K562 (cell line): ENCODE results near the gene CBX8. TPM values are rescaled to one million over a fixed set of nuclear protein-coding genes. Genes with fewer than 3 reads are reported as not detected.
A peak's percentile ranks its signal among the peaks of the same experiment; 100 is the strongest.

Experiments
- BMI1 ChIP-seq: fragments of 150-350 bp; IDR thresholded peaks from 2 replicates; pipeline ENCODE4 v1.6.1; 2014; ENCODE audit warnings: low read length
- CAMTA2 ChIP-seq: fragments of 250-450 bp; sonication (Bioruptor Pico); conservative IDR thresholded peaks from 2 replicates; pipeline ENCODE4 v1.5.1; 2022
- CHD1 ChIP-seq: fragments of 200-600 bp; sonication (generic); IDR thresholded peaks from one replicate; pipeline ENCODE4 v1.6.1; 2012; ENCODE audit warnings: mild to moderate bottlenecking, moderate library complexity, low read length, inconsistent platforms
- MGA ChIP-seq: fragments of 450-650 bp; IDR thresholded peaks from 2 replicates; pipeline ENCODE4 v1.6.1; 2016; ENCODE audit warnings: mild to moderate bottlenecking, moderate library complexity
- NEUROD1 ChIP-seq: fragments of 150-350 bp; IDR thresholded peaks from 2 replicates; pipeline ENCODE4 v1.6.1; 2014; ENCODE audit warnings: borderline replicate concordance, low read length, low read depth; ENCODE audit not compliant: partially characterized antibody
- TGIF2 ChIP-seq: sonication (generic); formaldehyde crosslinking; IDR thresholded peaks from 2 replicates; pipeline ENCODE4 v1.8.1; 2022; ENCODE audit warnings: mild to moderate bottlenecking, missing genetic modification reagents, moderate library complexity
- XRCC3 ChIP-seq: fragments of 450-650 bp; IDR thresholded peaks from 2 replicates; pipeline ENCODE4 v1.6.1; 2017; ENCODE audit warnings: mild to moderate bottlenecking, moderate library complexity
- ZMIZ1 ChIP-seq, 2 experiments: fragments of 150-350 bp in 1 of 2; IDR thresholded peaks; 2 replicates each; pipeline ENCODE4 v1.6.1; 2012 to 2016; ENCODE audit warnings: low read depth in 2 of 2, low read length in 2 of 2, mild to moderate bottlenecking in 1 of 2, moderate library complexity in 1 of 2
- ZNF316 ChIP-seq: fragments of 450-650 bp; IDR thresholded peaks from 2 replicates; pipeline ENCODE4 v1.6.1; 2016
- ZNF398 ChIP-seq: fragments of 250-450 bp; sonication (Bioruptor Pico); IDR thresholded peaks from 2 replicates; pipeline ENCODE4 v1.8.0; 2021; ENCODE audit warnings: moderate library complexity, mild to moderate bottlenecking, inconsistent platforms
- polyA plus RNA-seq, 8 experiments: library from polyadenylated mRNA; depleted of rRNA in 4 of 8; stranded (reverse) in 5 of 8; unstranded in 3 of 8; fragments of >200 nt; fragmentation: Nextera tagmentation in 2 of 8; fragmentation: Illumina TruSeq in 1 of 8; extraction: Ambion mirVana in 2 of 8; extraction: Trizol in 1 of 8; gene quantifications; 2 replicates each; pipeline versions ENCODE4 v1.2.1 to v1.2.3, GENCODE V29; 2011 to 2014; ENCODE audit warnings: inconsistent platforms in 1 of 8, missing spikeins in 1 of 8
- total RNA-seq, 7 experiments: library from RNA; depleted of rRNA in 6 of 7; stranded (reverse); fragments of >200 nt in 6 of 7; fragmentation: Illumina TruSeq in 2 of 7; extraction: Trizol in 2 of 7; gene quantifications; 2 replicates each; pipeline versions ENCODE4 v1.2.1 to v1.2.3, GENCODE V29; 2011 to 2021; ENCODE audit warnings: low replicate concordance in 1 of 7

The CBX8 gene
- total and polyA plus RNA-seq, 9 of the 15 experiments (the other 6 are each of a cell fraction or from before 2014, with no cell fraction given), result 0.08 to 11.9 (median 2.6) TPM

- peak; percentile 42; the same call in 1 of the 2 replicates for TF ChIP-seq MGA
- no peak for TF ChIP-seq ZNF316
- TF ChIP-seq CAMTA2 (CRISPR knock-in tag), result no peak
- TF ChIP-seq CHD1, result no peak
- no peak for TF ChIP-seq XRCC3
- TF ChIP-seq ZNF398, result no peak
- no peak for TF ChIP-seq BMI1
- TF ChIP-seq NEUROD1, result no peak
- TF ChIP-seq TGIF2, result no peak
- no peak for TF ChIP-seq ZMIZ1 (IDR thresholded peaks at IDR 0.05; ENCODE audit: low read depth in 2 of 2, low read length in 2 of 2)
These were observed 37.1 kb upstream of the CBX8 start (continued) for GRCh38 chr17:79833744-79834564.
